ENCODE measurements around the gene MED1. TPM values are rescaled to one million over a fixed set of nuclear protein-coding genes. Genes with fewer than 3 reads are reported as not detected.
"Not testable (repeated sequence)": the region's sequence is repeated elsewhere in the genome, so short reads cannot be mapped to it uniquely, and the experiment has no call there.

The MED1 gene
- total RNA-seq, 2 donors from 2014 or later: 26.4 to 27.1 TPM

GRCh38 chr17:39439868-39440267, 11.2 kb downstream of the MED1 start:
- intact Hi-C loops (cut with DNase I): loop anchor here in 1 of 2 donors (2.0 kb wide), 1 partner anchor 59 kb away; no protein-coding TSS in a partner anchor
- not testable (repeated sequence) for DNase-seq (ENCODE audit: low spot score)

DNA sequence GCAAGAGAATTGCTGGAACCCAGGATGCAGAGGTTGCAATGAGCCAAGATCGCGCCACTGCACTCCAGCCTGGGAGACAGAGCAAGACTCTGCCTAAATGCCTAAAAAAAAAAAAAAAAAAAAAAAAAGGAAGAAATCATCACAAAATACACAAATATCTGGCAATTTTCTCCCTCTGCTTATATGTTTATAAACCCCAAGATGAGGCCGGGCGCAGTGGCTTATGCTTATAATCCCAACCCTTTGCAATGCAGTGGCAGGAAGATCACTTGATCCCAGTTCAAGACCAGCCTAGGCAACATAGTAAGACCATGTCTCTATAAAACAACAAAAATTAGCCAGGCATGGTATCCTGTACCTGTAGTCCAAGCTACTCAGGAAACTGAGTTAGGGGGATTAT, 21.5 kb downstream of the MED1 start:
- intact Hi-C loops (cut with DNase I): no loop called here
- DNase-seq (ENCODE audit: low spot score): no peak

- DNase-seq (ENCODE audit: low spot score): no peak
- intact Hi-C loops (cut with DNase I): no loop called here
Measured at GRCh38 chr17:39416141-39416540, 34.9 kb downstream of the MED1 start.

DNA sequence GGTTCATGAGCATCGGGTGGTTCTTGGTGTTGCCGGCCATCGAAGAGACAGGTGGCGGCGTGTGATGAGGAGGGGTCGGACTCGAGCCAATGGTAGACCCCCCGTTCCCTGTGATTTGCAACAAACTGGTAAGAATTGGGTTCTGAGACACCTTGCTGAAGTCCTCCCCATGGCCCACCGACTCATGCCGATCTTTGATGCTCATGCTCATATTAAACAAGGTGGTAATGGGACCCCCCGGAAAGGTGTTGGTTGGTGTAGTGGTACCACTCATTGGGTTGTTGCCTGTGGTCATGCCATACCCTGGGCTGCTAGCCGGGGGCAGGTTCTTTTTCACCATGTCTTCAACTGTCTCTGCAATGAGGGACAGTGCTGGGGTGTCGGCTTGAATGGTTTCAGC, 40.8 kb downstream of the MED1 start:
- intact Hi-C loops (cut with DNase I): no loop called here
- no peak for DNase-seq (ENCODE audit: low spot score)

DNA sequence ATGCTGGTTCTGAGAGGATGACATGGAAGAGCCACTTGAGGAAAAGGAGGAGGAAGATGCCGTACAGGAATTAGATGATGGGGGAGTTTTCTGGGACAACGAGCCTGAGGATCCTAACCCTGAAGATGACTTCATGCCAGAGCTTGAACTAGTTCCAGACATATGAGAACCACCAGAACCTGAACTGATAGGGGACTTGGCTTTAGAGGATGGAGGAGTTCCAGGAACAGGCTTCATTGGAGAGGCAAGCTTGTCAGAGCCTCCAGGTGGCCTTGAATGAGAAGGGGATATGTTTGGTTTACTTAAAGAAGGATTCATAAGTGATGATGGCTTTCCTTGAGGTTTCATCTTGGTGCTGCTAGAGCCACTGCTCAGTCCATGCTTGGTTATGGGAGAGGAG, 42.7 kb downstream of the MED1 start:
- no peak for DNase-seq (ENCODE audit: low spot score)

DNA sequence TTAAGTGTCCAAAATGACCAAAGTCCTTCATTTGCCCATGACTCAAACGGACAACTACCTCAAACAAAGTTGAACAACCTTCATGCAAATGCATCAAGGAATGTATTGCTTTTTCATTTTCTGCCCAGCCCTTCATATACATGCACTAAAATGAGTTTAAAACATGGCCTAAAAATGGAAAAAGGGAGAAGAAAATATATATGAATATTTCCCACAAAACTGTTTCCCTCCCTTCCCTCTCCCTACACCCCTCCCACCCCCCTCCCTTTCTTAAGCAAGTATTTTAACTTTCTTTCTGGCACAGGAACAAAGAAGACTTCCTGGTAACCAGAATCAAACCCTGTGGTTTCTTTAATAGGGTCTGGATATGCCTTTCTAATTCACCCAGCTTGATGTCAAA, 44.1 kb downstream of the MED1 start:
- intact Hi-C loops (cut with DNase I): loop anchor here in 1 of 2 donors (10.0 kb wide), 1 partner anchor 132 kb away; no protein-coding TSS in a partner anchor
- DNase-seq (ENCODE audit: low spot score): no peak

More for the DNA sequence above, 42.7 kb downstream of the MED1 start:
- intact Hi-C loops (cut with DNase I): loop anchor here in 1 of 2 donors (10.0 kb wide), 1 partner anchor 134 kb away; no protein-coding TSS in a partner anchor

DNA sequence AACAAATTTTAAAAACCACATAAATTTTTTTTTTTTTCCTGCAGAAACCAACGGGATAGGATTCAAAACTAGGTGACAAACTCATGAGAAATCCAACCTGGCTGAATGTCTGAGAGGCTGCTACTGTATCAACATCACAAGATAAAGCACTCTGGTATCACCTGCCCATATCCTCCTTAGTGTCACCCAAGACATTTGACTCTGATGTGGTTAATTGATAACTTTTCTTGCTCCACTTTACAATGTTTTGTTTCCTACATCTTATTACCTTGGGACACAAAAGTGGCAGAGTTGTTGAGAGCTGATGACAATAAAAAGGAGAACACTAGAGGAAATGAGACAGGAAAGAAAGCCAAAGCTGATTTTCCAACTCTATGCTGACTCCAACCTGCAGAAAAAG, 45.6 kb downstream of the MED1 start:
- DNase-seq (ENCODE audit: low spot score): no peak
- intact Hi-C loops (cut with DNase I): loop anchor here in 1 of 2 donors (10.0 kb wide), 1 partner anchor 131 kb away; no protein-coding TSS in a partner anchor

DNA sequence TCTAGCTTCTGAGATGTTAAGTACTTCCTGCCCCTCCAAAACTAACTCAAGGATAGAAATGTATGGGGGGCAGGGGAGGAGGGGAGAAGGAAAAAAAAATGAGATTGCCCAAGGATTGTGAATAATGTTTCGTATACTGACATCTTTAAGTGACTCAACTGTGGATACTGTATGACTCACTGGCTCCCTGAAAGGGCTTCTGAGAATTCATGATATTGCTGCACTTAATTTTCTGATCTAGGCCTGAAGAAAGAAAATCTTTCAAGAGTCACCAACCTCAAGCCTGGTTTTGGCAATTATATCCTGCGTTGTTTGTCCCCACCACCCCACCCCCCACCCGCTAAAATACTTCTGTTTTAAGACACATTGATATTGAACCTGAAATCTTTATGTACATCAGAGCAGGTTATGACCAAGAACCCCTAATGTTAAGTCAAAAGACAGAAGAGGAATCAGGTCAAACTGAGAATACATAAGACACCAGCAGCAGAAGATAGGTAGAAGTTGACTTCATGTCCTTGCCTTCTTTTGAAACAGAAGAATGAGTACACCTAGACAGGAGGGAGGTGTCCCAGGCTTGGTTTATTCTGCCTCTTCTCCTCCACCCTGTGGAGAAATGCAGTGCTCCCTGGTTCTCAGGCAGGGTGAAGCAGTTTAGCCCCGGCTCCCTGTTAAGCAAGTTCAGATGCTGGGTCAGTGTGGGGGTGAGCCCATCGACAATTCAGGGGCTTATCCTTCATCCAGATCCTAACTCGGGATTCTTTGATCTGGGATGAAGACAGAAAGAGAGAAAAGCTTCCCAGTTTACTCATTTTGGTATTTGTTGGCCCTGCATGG, 46.3 kb downstream of the MED1 start:
- intact Hi-C loops (cut with DNase I): loop anchor here in 1 of 2 donors (10.0 kb wide), 1 partner anchor 130 kb away; no protein-coding TSS in a partner anchor

GRCh38 chr17:39402890-39403605, 48.0 kb downstream of the MED1 start:
- no peak for DNase-seq (ENCODE audit: low spot score)
- intact Hi-C loops (cut with DNase I): loop anchor here in 1 of 2 donors (10.0 kb wide), 1 partner anchor 128 kb away; no protein-coding TSS in a partner anchor

More for the DNA sequence above, 46.3 kb downstream of the MED1 start:
- no peak for DNase-seq (ENCODE audit: low spot score)

- DNase-seq (ENCODE audit: low spot score): peak; percentile 97
- intact Hi-C loops (cut with DNase I): loop anchor here in 1 of 2 donors (10.0 kb wide), 1 partner anchor 128 kb away; no protein-coding TSS in a partner anchor
Measured at GRCh38 chr17:39402244-39402889, 48.7 kb downstream of the MED1 start.

GRCh38 chr17:39401412-39402243, 49.4 kb downstream of the MED1 start, which contains the start of gene FBXL20:
TSS of gene FBXL20 (minus strand) at chr17:39401626. CDS start at chr17:39401402, 224 bp downstream.
- intact Hi-C loops (cut with DNase I): loop anchor here in 1 of 2 donors (10.0 kb wide), 1 partner anchor 127 kb away; no protein-coding TSS in a partner anchor
- peak; percentile 98 for DNase-seq (ENCODE audit: low spot score)

GRCh38 chr17:39400547-39401411, 50.3 kb downstream of the MED1 start:
- DNase-seq (ENCODE audit: low spot score): peak; percentile 81

GRCh38 chr17:39399791-39400190, 51.3 kb downstream of the MED1 start:
- intact Hi-C loops (cut with DNase I): loop anchor here in 1 of 2 donors (10.0 kb wide), 1 partner anchor 125 kb away; no protein-coding TSS in a partner anchor
- no peak for DNase-seq (ENCODE audit: low spot score)

More at GRCh38 chr17:39400547-39401411, 50.3 kb downstream of the MED1 start:
- intact Hi-C loops (cut with DNase I): loop anchor here in 1 of 2 donors (10.0 kb wide), 1 partner anchor 126 kb away; no protein-coding TSS in a partner anchor

DNA sequence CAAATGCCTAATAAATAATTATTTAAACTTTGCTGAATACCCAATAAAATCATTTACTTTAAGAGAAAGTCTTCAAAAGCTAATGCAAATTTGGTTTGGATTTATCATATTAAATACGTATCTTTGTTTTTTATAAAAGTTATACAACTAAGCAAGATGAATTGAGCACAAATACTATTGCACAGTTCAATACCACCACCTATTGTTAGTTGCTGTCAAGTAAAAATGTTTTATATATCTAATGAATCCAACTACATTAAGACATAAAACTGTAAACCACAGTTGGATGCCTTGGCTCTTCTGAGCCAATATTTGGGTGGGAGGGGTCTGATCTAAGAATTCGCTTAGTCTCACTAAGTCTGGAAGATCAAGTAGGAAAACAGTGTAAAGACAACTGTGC, 57.3 kb downstream of the MED1 start:
- DNase-seq (ENCODE audit: low spot score): no peak
- intact Hi-C loops (cut with DNase I): no loop called here

GRCh38 chr17:39391448-39391847, 59.6 kb downstream of the MED1 start:
- no peak for DNase-seq (ENCODE audit: low spot score)
- intact Hi-C loops (cut with DNase I): no loop called here

GRCh38 chr17:39385040-39385439, 66.0 kb downstream of the MED1 start:
- intact Hi-C loops (cut with DNase I): no loop called here
- DNase-seq (ENCODE audit: low spot score): no peak

GRCh38 chr17:39380144-39380543, 70.9 kb downstream of the MED1 start:
- intact Hi-C loops (cut with DNase I): no loop called here
- DNase-seq (ENCODE audit: low spot score): no peak

All from posterior vena cava (tissue), 2 donors.